Type B pancreatic cell (in vitro differentiated cells): ENCODE results near the gene TGFB2. TPM values are rescaled to one million over a fixed set of nuclear protein-coding genes. Genes with fewer than 3 reads are reported as not detected.

Source experiments
- DNase-seq: peaks from one replicate; pipeline ENCODE4 v3.0.0; 2021; ENCODE audit warnings: mixed read lengths; ENCODE audit not compliant: unreplicated experiment; ENCODE audit errors: extremely low spot score
- H3K27ac Mint-ChIP-seq: 2 replicates; pipeline ENCODE4 v1.8.0; 2021; ENCODE audit warnings: mild to moderate bottlenecking, mixed read lengths
- H3K27me3 Mint-ChIP-seq: 2 replicates; pipeline ENCODE4 v1.8.0; 2021; ENCODE audit warnings: mixed read lengths
- H3K36me3 Mint-ChIP-seq: 2 replicates; pipeline ENCODE4 v1.8.0; 2021; ENCODE audit warnings: mixed read lengths
- H3K4me1 Mint-ChIP-seq: one replicate; pipeline ENCODE4 v1.8.0; 2021; ENCODE audit warnings: mixed read lengths; ENCODE audit not compliant: unreplicated experiment
- H3K4me3 Mint-ChIP-seq: 2 replicates; pipeline ENCODE4 v1.8.0; 2021; ENCODE audit warnings: mild to moderate bottlenecking, mixed read lengths
- H3K9me3 Mint-ChIP-seq: 2 replicates; pipeline ENCODE4 v1.8.0; 2021; ENCODE audit warnings: mixed read lengths
- total RNA-seq: library from RNA; stranded (reverse); gene quantifications from 2 replicates; pipeline ENCODE4 v1.2.1, GENCODE V29; 2021; ENCODE audit warnings: low replicate concordance
- TF ChIP-seq, protein P1 (sequence below): fragments of 200-600 bp; sonication (generic); conservative IDR thresholded peaks from 2 replicates; pipeline ENCODE4 v1.5.0; 2021; ENCODE audit warnings: antibody characterized with exemption, mild to moderate bottlenecking

Gene TGFB2
- total RNA-seq, 1 donor from 2014 or later, result 207 TPM

DNA sequence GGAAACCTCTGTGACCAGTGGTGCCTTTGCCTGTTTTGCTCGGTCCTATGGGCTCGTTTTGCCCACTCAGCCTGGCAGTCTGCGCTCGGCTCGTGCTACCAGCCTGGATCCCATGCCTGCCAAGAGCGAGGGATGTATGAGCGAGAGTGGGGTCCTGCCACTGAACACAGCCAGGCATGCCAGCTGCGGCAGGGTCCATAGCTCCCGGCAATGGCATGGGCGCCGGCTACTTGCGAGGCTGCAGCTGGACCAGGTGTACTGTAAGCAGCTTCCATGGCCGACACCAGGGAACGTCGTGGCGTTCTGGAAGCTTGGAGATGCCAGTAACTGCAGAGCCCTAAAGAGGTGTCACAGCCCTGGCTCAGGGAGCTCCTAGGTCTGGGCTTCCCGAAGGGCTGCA, 22.4 kb upstream of the TGFB2 start:
- no peak overlapping the region for H3K4me3 Mint-ChIP-seq
- no peaks in the 10 kb centered on the region for H3K4me1 Mint-ChIP-seq
- no peaks in the 10 kb centered on the region for H3K27me3 Mint-ChIP-seq
- peaks cover 26% of the 10 kb centered on the region for H3K36me3 Mint-ChIP-seq
- TF ChIP-seq, protein P1, sequence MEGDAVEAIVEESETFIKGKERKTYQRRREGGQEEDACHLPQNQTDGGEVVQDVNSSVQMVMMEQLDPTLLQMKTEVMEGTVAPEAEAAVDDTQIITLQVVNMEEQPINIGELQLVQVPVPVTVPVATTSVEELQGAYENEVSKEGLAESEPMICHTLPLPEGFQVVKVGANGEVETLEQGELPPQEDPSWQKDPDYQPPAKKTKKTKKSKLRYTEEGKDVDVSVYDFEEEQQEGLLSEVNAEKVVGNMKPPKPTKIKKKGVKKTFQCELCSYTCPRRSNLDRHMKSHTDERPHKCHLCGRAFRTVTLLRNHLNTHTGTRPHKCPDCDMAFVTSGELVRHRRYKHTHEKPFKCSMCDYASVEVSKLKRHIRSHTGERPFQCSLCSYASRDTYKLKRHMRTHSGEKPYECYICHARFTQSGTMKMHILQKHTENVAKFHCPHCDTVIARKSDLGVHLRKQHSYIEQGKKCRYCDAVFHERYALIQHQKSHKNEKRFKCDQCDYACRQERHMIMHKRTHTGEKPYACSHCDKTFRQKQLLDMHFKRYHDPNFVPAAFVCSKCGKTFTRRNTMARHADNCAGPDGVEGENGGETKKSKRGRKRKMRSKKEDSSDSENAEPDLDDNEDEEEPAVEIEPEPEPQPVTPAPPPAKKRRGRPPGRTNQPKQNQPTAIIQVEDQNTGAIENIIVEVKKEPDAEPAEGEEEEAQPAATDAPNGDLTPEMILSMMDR, result no peak
- no peak for DNase-seq
- H3K9me3 Mint-ChIP-seq, result no peaks in the 10 kb centered on the region
- no peak overlapping the region for H3K27ac Mint-ChIP-seq

DNA sequence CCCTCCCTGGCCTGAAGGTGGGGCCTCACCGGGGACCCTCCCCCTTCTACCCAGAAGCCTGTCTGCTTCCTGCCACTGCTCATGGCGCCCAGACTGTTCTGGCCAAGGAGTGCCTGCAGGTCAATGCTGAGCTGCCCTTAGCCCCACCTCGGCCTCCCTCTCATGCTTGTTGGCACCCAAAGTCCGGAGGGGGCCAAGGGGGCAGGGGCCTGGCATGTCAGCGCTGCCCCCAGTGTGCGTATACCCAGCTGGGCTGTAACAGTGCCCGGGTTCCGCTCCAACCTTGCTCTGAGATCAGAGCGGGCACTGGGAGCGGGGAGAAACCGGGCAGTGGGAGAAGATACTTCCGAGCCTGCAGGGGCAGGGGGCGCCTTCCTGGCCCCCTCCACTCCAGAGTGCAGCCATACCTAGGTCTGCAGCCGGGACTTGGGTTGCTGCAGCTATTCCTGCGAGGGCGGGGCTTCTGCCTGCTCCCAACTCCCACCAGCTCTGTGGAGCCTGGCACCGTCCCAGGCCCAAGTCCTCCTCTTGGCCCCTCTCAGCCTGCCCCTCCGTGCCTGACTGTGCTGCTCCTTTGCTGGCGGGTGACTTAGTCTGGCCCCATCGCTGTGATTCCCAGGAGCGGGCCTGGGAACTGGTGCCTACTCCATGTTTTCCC, 21.4 kb upstream of the TGFB2 start:
- no peak overlapping the region for H3K4me3 Mint-ChIP-seq
- TF ChIP-seq, protein P1, result no peak
- no peak for DNase-seq
- H3K36me3 Mint-ChIP-seq, result peaks cover 29% of the 10 kb centered on the region
- no peak overlapping the region for H3K27ac Mint-ChIP-seq
- no peaks in the 10 kb centered on the region for H3K9me3 Mint-ChIP-seq
- peaks cover 2% of the 10 kb centered on the region for H3K4me1 Mint-ChIP-seq
- H3K27me3 Mint-ChIP-seq, result no peaks in the 10 kb centered on the region

DNA sequence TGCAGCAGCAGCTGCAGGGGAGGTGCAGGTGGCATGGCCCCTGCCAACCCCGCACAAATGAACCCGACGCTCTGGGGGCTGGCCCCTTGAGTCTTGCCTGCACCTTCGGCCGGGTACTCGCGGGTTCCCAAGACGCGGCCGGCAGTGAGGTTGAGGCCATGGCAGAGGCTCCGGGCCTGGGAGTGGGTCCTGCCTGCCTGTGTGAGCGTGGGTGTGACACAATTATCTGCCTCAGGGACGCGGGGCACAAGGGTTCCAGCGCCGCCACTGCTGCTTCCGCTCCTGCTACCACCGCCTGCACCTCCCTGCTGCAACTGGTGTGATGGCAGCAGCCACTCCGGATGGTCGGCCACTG, 20.9 kb upstream of the TGFB2 start:
- TF ChIP-seq, protein P1, result no peak
- H3K4me3 Mint-ChIP-seq, result no peak overlapping the region
- H3K4me1 Mint-ChIP-seq, result peaks cover 3% of the 10 kb centered on the region

DNA sequence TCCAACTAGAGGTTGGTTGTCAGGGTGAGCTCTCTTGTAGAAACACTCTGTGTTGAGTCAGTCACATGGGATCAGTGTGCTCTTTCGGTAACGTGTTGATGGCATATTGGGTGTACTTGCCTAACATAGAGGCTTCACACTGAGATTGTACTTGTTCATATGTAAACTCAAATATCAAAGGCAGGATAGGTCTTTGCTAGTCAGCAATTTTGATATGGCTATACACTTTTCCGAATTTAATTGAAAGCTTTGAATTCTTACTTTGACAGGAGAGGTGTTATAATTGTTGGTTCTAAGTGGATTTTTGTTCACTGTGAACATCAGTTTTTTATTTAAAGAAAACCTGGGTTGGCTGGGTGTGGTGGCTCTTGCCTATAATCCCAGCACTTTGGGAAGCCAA, 16.4 kb upstream of the TGFB2 start:
- no peak overlapping the region for H3K4me3 Mint-ChIP-seq
- H3K9me3 Mint-ChIP-seq, result no peaks in the 10 kb centered on the region
- no peak overlapping the region for H3K27ac Mint-ChIP-seq
- H3K27me3 Mint-ChIP-seq, result no peaks in the 10 kb centered on the region
- TF ChIP-seq, protein P1, result no peak
- peaks cover 29% of the 10 kb centered on the region for H3K36me3 Mint-ChIP-seq
- no peak for DNase-seq
- H3K4me1 Mint-ChIP-seq, result peaks cover 16% of the 10 kb centered on the region

More for the DNA sequence above, 20.9 kb upstream of the TGFB2 start:
- no peaks in the 10 kb centered on the region for H3K9me3 Mint-ChIP-seq
- H3K27me3 Mint-ChIP-seq, result no peaks in the 10 kb centered on the region
- peaks cover 30% of the 10 kb centered on the region for H3K36me3 Mint-ChIP-seq
- DNase-seq, result no peak
- H3K27ac Mint-ChIP-seq, result no peak overlapping the region

DNA sequence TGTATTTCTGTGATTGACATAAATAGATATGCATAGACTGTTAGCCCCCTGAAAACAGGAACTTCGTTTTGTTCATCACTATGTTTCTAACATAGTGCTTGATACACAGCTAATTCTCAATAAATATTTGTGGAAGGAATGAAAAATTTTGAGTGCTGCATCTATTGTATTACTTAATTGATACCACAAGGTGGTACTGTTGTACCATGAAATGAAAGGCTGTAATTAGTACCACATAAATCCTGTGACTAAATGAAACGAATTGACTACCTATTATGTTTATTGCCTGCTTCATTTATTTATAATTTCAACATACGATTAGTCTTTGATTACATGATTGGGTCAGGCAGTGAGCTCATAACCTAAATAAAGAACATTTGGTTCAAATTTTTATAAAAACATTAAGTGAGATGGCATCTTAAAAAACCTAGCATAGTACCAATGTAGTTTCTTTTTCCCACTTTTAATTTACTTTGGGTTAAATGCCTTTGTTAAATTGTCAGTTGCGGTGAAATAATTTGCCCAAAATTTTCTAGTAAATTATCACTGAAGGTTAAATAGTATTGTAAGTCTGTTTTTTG, 15.0 kb upstream of the TGFB2 start:
- H3K4me3 Mint-ChIP-seq, result no peak overlapping the region
- no peak overlapping the region for H3K27ac Mint-ChIP-seq
- H3K9me3 Mint-ChIP-seq, result no peaks in the 10 kb centered on the region
- no peaks in the 10 kb centered on the region for H3K27me3 Mint-ChIP-seq
- no peak for DNase-seq
- TF ChIP-seq, protein P1, result peak; percentile 89
- H3K4me1 Mint-ChIP-seq, result peaks cover 16% of the 10 kb centered on the region
- peaks cover 23% of the 10 kb centered on the region for H3K36me3 Mint-ChIP-seq
